Keratinocyte (primary cell): Measurements from ENCODE around the gene ISM2. TPM values are rescaled to one million over a fixed set of nuclear protein-coding genes. Genes with fewer than 3 reads are reported as not detected.

ENCODE experiments used
- DNase-seq: peaks from one replicate; pipeline ENCODE4 v3.0.0-alpha.2; 2011; ENCODE audit warnings: low read depth, missing footprints, low spot score
- FAIRE-seq: peaks from 2 replicates; lab custom pipeline; 2011; peaks lifted over from hg19 to GRCh38; lab: Jason Lieb, UNC
- H2AFZ ChIP-seq: 2 replicates; pipeline ENCODE4 v1.6.0; 2012; ENCODE audit warnings: low read length, control low read depth, inconsistent platforms; ENCODE audit not compliant: control insufficient read depth
- H3K27ac ChIP-seq: 2 replicates; pipeline ENCODE4 v1.5.1; 2011; ENCODE audit warnings: low read length; ENCODE audit not compliant: control insufficient read depth, insufficient read depth
- H3K27me3 ChIP-seq: 3 replicates; pipeline ENCODE4 v1.6.0; 2011; ENCODE audit warnings: low read length; ENCODE audit not compliant: control insufficient read depth, insufficient read depth; ENCODE audit errors: extremely low read depth
- H3K36me3 ChIP-seq, 2 experiments: 2 replicates in 1 of 2; 3 replicates in 1 of 2; pipeline ENCODE4 v1.5.1; 2011; ENCODE audit warnings: low read length in 2 of 2, mild to moderate bottlenecking in 1 of 2; ENCODE audit not compliant: control insufficient read depth in 2 of 2, insufficient read depth in 2 of 2; ENCODE audit errors: extremely low read depth in 1 of 2
- H3K4me1 ChIP-seq: 3 replicates; pipeline ENCODE4 v1.5.1; 2011; ENCODE audit warnings: low read length; ENCODE audit not compliant: control insufficient read depth, insufficient read depth; ENCODE audit errors: extremely low read depth
- H3K4me2 ChIP-seq: 3 replicates; pipeline ENCODE4 v1.6.0; 2011; ENCODE audit warnings: low read depth, low read length; ENCODE audit not compliant: control insufficient read depth, insufficient read depth; ENCODE audit errors: extremely low read depth
- H3K4me3 ChIP-seq, 3 experiments: fragments of 200-600 bp in 1 of 3; sonication (generic) in 1 of 3; 2 replicates in 2 of 3; 3 replicates in 1 of 3; pipeline ENCODE4 v1.5.1; 2011 to 2016; ENCODE audit warnings: low read length in 3 of 3, mild to moderate bottlenecking in 3 of 3, control low read depth in 2 of 3, inconsistent platforms in 1 of 3, low read depth in 1 of 3, mixed read lengths in 1 of 3, mixed run types in 1 of 3, moderate library complexity in 1 of 3; ENCODE audit not compliant: control insufficient read depth in 2 of 3, insufficient read depth in 2 of 3; ENCODE audit errors: extremely low read depth in 1 of 3
- H3K79me2 ChIP-seq: 2 replicates; pipeline ENCODE4 v1.6.0; 2012; ENCODE audit warnings: low read length; ENCODE audit not compliant: control insufficient read depth, insufficient read depth
- H3K9ac ChIP-seq: 3 replicates; pipeline ENCODE4 v1.6.0; 2011; ENCODE audit warnings: low read length; ENCODE audit not compliant: control insufficient read depth, insufficient read depth; ENCODE audit errors: extremely low read depth
- H3K9me1 ChIP-seq: 3 replicates; pipeline ENCODE4 v1.6.0; 2011; ENCODE audit warnings: low read length; ENCODE audit not compliant: control insufficient read depth, insufficient read depth; ENCODE audit errors: extremely low read depth
- H3K9me3 ChIP-seq: 2 replicates; pipeline ENCODE4 v1.5.1; 2012; ENCODE audit warnings: low read depth, low read length; ENCODE audit not compliant: control insufficient read depth
- H4K20me1 ChIP-seq: 3 replicates; pipeline ENCODE4 v1.6.0; 2011; ENCODE audit warnings: low read length; ENCODE audit not compliant: control insufficient read depth, insufficient read depth; ENCODE audit errors: extremely low read depth
- CTCF ChIP-seq, 3 experiments: IDR thresholded peaks in 1 of 3; conservative IDR thresholded peaks in 1 of 3; optimal IDR thresholded peaks in 1 of 3; 2 replicates in 2 of 3; 3 replicates in 1 of 3; pipeline versions ENCODE3 to v1.5.1; 2011; ENCODE audit warnings: low read length in 3 of 3, mild to moderate bottlenecking in 3 of 3, moderate library complexity in 2 of 3, control low read depth in 1 of 3, inconsistent platforms in 1 of 3; ENCODE audit not compliant: insufficient read depth in 2 of 3; ENCODE audit errors: extremely low read depth in 1 of 3
- EZH2 ChIP-seq: IDR thresholded peaks from one replicate; pipeline ENCODE4 v1.6.1; 2012; ENCODE audit warnings: inconsistent platforms, mild to moderate bottlenecking, low read length, moderate library complexity
- dilution Hi-C: fragments of 300-500 bp; cut with MboI; formaldehyde crosslinking; loops from one replicate; pipeline ENCODE4 v1.7.0; 2020; ENCODE audit warnings: low sequenced_read_pairs; ENCODE audit not compliant: extremely low pct_ligation_motif_present
- polyA plus RNA-seq, 5 experiments: library from polyadenylated mRNA; depleted of rRNA in 3 of 5; stranded (reverse) in 3 of 5; stranded (forward) in 1 of 5; unstranded in 1 of 5; fragments of >200 nt; gene quantifications; 1 replicate in 1 of 5; 2 replicates in 3 of 5; 3 replicates in 1 of 5; pipeline versions ENCODE4 v1.2.1 to v1.2.3, GENCODE V29; 2011 to 2012; ENCODE audit warnings: missing spikeins in 2 of 5, low read depth in 1 of 5, low replicate concordance in 1 of 5

The ISM2 gene
- polyA plus RNA-seq, 1 donor (not counting 4 experiments of a cell fraction or from before 2014, with no cell fraction given): 0.08 TPM

GRCh38 chr14:77469067-77469505 is 29.5 kb downstream of the ISM2 start:
- FAIRE-seq: no peak
- Histone ChIP-seq H3K9me3 (no peaks in the 10 kb centered on the region), H3K9me1 (no peaks in the 10 kb centered on the region), H3K9ac (no peak overlapping the region), H2AFZ (no peak overlapping the region), H3K79me2 (no peaks in the 10 kb centered on the region), H3K4me3 (no peak overlapping the region), H3K36me3 (peaks cover 21 to 23% of the 10 kb centered on the region in 2 experiments), H3K27me3 (no peaks in the 10 kb centered on the region), H3K4me1 (no peaks in the 10 kb centered on the region), H3K4me2 (no peak overlapping the region), H3K27ac (no peak overlapping the region), H4K20me1 (no peaks in the 10 kb centered on the region)
- dilution Hi-C loops: no loop called here
- DNase-seq: no peak
- TF ChIP-seq EZH2 (no peak), CTCF (optimal IDR thresholded peaks at IDR 0.05 in 1 of 3, IDR thresholded peaks at IDR 0.05 in 1 of 3, conservative IDR thresholded peaks at IDR 0.05 in 1 of 3; ENCODE audit: extremely low read depth in 1 of 3, insufficient read depth in 2 of 3, low read length in 3 of 3) (no peak)

GRCh38 chr14:77467801-77468200 is 30.8 kb downstream of the ISM2 start:
- no peak overlapping the region for H3K9ac ChIP-seq
- H3K4me1 ChIP-seq: no peaks in the 10 kb centered on the region
- H4K20me1 ChIP-seq: no peaks in the 10 kb centered on the region
- no peak overlapping the region for H3K4me2 ChIP-seq
- FAIRE-seq: no peak
- H3K79me2 ChIP-seq: no peaks in the 10 kb centered on the region
- no peak overlapping the region for H3K4me3 ChIP-seq
- TF ChIP-seq EZH2 (no peak), CTCF (optimal IDR thresholded peaks at IDR 0.05 in 1 of 3, IDR thresholded peaks at IDR 0.05 in 1 of 3, conservative IDR thresholded peaks at IDR 0.05 in 1 of 3; ENCODE audit: extremely low read depth in 1 of 3, insufficient read depth in 2 of 3, low read length in 3 of 3) (no peak)
- H3K9me3 ChIP-seq: no peaks in the 10 kb centered on the region
- dilution Hi-C loops: no loop called here
- H3K36me3 ChIP-seq: peaks cover 25 to 29% of the 10 kb centered on the region in 2 experiments
- H3K27ac ChIP-seq: no peak overlapping the region
- no peak for DNase-seq
- no peaks in the 10 kb centered on the region for H3K27me3 ChIP-seq
- no peaks in the 10 kb centered on the region for H3K9me1 ChIP-seq
- H2AFZ ChIP-seq: no peak overlapping the region
